ENCODE measurements around the gene RNF213.
"Not testable (repeated sequence)": the region's sequence is repeated elsewhere in the genome, so short reads cannot be mapped to it uniquely, and the experiment has no call there.

The RNF213 gene

GRCh38 chr17:80267391-80267790 is 6.7 kb downstream of the RNF213 start:
- in situ Hi-C loops (cut with MboI; ENCODE audit: low sequenced_read_pairs), result no loop called here

- in situ Hi-C loops (cut with MboI; ENCODE audit: low sequenced_read_pairs), result no loop called here
These were observed 7.8 kb downstream of the RNF213 start for GRCh38 chr17:80268427-80268826.

DNA sequence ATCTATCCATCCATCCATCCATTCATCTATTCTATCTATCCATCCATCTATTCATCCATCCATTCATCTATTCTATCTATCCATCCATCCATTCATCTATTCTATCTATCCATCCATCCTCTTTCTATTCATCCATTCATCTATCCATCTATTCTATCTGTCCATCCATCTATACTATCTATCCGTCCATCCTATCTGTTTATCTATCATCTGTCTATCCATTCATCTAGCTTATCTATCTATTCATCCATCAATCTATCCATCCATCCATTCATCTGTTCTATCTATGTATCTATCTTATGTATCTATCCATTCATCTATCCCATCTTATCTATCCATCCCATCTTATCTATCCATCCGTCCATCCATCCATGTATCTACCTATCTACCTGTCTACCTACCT is 8.8 kb downstream of the RNF213 start:
- in situ Hi-C loops (cut with MboI; ENCODE audit: low sequenced_read_pairs), result no loop called here

GRCh38 chr17:80270104-80270503 is 9.5 kb downstream of the RNF213 start:
- in situ Hi-C loops (cut with MboI; ENCODE audit: low sequenced_read_pairs), result no loop called here

- in situ Hi-C loops (cut with MboI; ENCODE audit: low sequenced_read_pairs), result no loop called here
These were observed 10.2 kb downstream of the RNF213 start for GRCh38 chr17:80270836-80271235.

DNA sequence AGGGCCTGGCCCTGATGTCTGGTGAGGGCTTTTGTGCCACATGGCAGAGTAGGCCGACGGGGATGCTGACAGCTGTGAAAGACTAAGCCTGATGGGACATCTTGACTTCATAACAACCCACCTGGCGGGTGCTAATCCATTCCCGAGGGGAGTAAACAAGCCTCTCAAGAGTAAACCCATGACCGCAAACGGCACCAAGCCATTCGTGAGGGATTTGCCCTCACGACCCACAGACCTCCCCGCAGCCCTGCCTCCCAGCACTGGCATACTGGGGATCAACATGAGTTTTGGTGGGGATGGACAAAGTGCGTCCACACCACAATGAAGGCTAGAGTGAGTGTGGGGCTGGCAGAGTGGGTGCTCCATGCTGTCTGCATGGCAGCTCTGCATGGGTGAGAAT is 11.7 kb downstream of the RNF213 start:
- in situ Hi-C loops (cut with MboI; ENCODE audit: low sequenced_read_pairs), result no loop called here

- in situ Hi-C loops (cut with MboI; ENCODE audit: low sequenced_read_pairs), result no loop called here
These were observed 13.7 kb downstream of the RNF213 start for GRCh38 chr17:80274331-80274730.

DNA sequence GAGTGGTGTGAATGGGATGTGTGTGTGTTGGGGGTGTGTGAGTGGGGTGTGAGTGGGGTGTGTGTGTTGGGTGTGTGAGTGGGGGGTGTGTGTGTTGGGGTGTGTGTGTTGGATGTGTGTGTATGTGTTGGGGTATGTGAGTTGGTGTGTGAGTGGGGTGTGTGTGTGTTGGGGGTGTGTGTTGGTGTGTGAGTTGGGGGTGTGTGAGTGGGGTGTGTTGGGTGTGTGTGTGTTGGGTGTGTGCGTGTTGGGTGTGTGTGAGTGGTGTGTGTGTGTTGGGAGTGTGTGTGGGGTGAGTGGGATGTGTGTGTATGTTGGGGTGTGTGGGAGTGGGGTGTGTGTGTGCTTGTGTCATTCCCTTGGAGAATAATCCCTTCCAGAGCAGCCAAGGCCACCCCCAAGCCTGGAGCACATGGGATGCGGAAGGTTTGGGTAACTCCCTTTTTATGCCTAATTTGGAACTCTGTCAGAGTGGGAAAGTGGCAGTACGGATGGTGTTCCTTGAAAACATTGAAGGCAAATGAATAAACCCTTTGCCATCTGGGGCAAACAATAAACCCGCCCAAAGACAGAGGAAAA is 14.3 kb downstream of the RNF213 start:
- in situ Hi-C loops (cut with MboI; ENCODE audit: low sequenced_read_pairs), result no loop called here

- in situ Hi-C loops (cut with MboI; ENCODE audit: low sequenced_read_pairs), result not testable (repeated sequence)
These were observed 15.2 kb downstream of the RNF213 start for GRCh38 chr17:80275857-80276256.

- in situ Hi-C loops (cut with MboI; ENCODE audit: low sequenced_read_pairs), result no loop called here
These were observed 17.4 kb downstream of the RNF213 start for GRCh38 chr17:80277751-80278671.

DNA sequence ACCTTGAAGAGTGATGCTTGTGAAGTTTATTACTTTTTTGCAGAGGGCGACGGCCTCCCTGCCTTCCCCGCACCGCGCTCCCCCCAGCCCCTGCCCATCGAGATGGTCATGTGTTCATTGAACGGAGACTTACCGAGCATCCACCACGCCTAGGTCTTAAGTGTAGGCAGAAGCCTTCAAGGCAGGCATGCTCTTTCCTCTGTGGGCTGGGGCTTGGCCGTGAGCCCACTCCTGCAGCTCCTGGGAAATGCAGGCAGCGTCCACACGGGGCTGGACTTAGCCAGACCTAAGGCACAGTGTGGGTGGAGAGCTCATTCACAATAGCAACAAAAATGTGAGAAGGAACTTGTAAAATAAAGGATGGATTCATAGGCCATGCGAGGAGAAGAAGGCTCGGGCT is 19.2 kb downstream of the RNF213 start:
- in situ Hi-C loops (cut with MboI; ENCODE audit: low sequenced_read_pairs), result no loop called here

- in situ Hi-C loops (cut with MboI; ENCODE audit: low sequenced_read_pairs), result no loop called here
These were observed 20.9 kb downstream of the RNF213 start for GRCh38 chr17:80281516-80281915.

- in situ Hi-C loops (cut with MboI; ENCODE audit: low sequenced_read_pairs), result no loop called here
These were observed 22.6 kb downstream of the RNF213 start for GRCh38 chr17:80283116-80283852.

GRCh38 chr17:80284631-80285030 is 24.0 kb downstream of the RNF213 start:
- in situ Hi-C loops (cut with MboI; ENCODE audit: low sequenced_read_pairs), result no loop called here

- in situ Hi-C loops (cut with MboI; ENCODE audit: low sequenced_read_pairs), result no loop called here
These were observed 24.7 kb downstream of the RNF213 start for GRCh38 chr17:80285237-80285920.

DNA sequence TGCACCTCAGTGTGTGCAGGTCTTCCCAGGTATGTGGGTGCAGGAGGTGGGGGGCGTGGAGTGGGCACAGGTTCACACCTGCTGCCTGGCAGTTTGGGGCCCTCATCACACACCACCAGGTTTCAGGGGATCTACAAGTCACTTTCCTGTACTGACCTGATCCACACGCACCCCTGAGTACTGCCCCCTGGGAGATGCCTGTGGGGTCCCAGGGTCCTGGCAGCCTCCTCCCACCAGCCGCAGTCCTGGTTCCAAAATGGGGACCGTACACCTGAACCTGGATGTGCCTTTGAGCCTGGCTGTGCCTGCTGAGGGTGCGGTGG is 25.9 kb downstream of the RNF213 start:
- in situ Hi-C loops (cut with MboI; ENCODE audit: low sequenced_read_pairs), result no loop called here

- in situ Hi-C loops (cut with MboI; ENCODE audit: low sequenced_read_pairs), result no loop called here
These were observed 26.4 kb downstream of the RNF213 start for GRCh38 chr17:80287038-80287437.

DNA sequence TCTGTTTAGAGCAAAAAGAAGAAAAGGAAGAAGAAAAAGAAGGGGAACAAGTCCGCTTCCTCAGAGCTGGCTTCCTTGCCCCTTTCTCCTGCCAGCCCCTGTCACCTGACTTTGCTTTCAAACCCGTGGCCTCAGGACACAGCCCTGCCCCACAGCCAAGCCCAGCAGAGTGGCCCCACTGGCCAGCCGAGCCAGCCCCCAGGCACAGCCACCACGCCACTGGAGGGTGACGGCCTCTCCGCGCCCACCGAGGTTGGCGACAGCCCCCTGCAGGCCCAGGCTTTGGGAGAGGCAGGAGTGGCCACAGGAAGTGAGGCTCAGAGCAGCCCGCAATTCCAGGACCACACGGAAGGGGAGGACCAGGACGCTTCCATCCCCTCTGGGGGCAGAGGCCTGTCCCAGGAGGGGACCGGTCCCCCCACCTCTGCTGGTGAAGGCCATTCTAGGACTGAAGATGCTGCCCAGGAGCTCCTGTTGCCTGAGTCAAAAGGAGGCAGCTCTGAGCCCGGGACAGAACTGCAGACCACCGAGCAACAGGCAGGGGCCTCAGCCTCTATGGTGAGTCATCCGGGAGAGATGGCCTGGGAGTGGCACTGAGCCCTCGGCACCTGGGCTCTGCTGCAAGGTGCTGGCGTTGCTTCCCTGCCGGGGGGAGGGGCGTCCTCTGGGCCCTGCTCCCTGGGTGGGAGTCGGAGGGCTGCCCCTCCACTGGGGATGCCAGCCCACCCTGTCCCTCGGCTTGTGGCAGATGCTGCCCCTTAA is 27.3 kb downstream of the RNF213 start:
- in situ Hi-C loops (cut with MboI; ENCODE audit: low sequenced_read_pairs), result no loop called here

DNA sequence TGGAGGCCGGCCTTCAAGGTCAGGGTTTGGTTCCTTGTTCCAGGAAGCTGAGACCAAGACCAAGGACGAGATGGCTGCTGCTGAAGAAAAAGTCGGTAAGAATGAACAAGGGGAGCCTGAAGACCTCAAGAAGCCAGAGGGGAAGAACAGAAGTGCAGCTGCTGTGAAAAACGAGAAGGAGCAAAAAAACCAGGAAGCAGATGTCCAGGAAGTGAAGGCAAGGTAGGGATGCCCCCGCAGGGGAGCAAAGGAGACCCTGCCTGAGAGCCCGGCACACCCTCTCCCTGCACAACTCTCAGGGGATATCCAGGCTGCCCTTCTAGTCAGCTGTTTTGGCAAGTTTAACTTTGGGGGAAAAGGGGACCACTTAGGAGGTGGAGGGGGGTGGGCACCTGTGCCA is 29.0 kb downstream of the RNF213 start:
- in situ Hi-C loops (cut with MboI; ENCODE audit: low sequenced_read_pairs), result no loop called here

- in situ Hi-C loops (cut with MboI; ENCODE audit: low sequenced_read_pairs), result no loop called here
These were observed 29.5 kb downstream of the RNF213 start for GRCh38 chr17:80290156-80290555.

GRCh38 chr17:80291260-80291659 is 30.6 kb downstream of the RNF213 start:
- in situ Hi-C loops (cut with MboI; ENCODE audit: low sequenced_read_pairs), result no loop called here
